Lower leg skin (tissue), 3 donors: Measurements from ENCODE around the gene BRD3OS.

Source experiments
- POLR2A ChIP-seq, 2 donors: fragments of 450-650 bp; IDR thresholded peaks; one replicate each; pipeline ENCODE4 v1.6.1; 2016 to 2017; ENCODE audit warnings: antibody characterized with exemption in 2 of 2, mild to moderate bottlenecking in 1 of 2, moderate library complexity in 1 of 2
- TF ChIP-seq, protein P1 (sequence below), 3 donors: fragments of 450-650 bp; IDR thresholded peaks; one replicate each; pipeline ENCODE4 v1.5.1; 2016; ENCODE audit warnings: antibody characterized with exemption in 3 of 3, mild to moderate bottlenecking in 3 of 3, moderate library complexity in 2 of 3

- TF ChIP-seq, protein P1, sequence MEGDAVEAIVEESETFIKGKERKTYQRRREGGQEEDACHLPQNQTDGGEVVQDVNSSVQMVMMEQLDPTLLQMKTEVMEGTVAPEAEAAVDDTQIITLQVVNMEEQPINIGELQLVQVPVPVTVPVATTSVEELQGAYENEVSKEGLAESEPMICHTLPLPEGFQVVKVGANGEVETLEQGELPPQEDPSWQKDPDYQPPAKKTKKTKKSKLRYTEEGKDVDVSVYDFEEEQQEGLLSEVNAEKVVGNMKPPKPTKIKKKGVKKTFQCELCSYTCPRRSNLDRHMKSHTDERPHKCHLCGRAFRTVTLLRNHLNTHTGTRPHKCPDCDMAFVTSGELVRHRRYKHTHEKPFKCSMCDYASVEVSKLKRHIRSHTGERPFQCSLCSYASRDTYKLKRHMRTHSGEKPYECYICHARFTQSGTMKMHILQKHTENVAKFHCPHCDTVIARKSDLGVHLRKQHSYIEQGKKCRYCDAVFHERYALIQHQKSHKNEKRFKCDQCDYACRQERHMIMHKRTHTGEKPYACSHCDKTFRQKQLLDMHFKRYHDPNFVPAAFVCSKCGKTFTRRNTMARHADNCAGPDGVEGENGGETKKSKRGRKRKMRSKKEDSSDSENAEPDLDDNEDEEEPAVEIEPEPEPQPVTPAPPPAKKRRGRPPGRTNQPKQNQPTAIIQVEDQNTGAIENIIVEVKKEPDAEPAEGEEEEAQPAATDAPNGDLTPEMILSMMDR (IDR thresholded peaks at IDR 0.05): no peak
- TF ChIP-seq POLR2A (IDR thresholded peaks at IDR 0.05): no peak
Measured at GRCh38 chr9:134053401-134053871, 28.2 kb downstream of the BRD3OS start.
